IPS DF 4.7 (cell line): ENCODE data around the gene TXLNB.
"Not testable (repeated sequence)": the region's sequence is repeated elsewhere in the genome, so short reads cannot be mapped to it uniquely, and the experiment has no call there.

Experiments used
- DNase-seq: peaks from one replicate; pipeline ENCODE4 v3.0.0-alpha.2; 2013; ENCODE audit warnings: low spot score; ENCODE audit errors: extremely low read depth

The TXLNB gene

DNA sequence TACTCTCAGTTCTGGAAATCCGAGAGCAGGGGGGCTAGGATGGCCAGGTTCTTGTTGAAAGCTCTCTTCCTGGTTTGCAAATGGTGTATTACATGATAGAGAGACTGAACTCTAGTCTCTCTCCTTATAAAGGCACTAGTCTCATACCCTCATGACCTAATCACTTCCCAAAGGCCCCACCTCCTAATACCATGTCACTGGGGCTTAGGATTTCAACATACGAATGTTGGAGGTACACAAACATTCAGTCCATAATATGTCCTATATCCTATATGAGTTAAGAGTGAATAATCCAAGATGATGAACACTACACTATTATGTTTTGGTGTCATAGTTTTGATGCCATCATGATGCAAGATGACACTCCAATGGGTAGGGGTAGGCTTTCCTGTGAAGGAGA is 20.0 kb upstream of the TXLNB start:
- DNase-seq = no peak

DNA sequence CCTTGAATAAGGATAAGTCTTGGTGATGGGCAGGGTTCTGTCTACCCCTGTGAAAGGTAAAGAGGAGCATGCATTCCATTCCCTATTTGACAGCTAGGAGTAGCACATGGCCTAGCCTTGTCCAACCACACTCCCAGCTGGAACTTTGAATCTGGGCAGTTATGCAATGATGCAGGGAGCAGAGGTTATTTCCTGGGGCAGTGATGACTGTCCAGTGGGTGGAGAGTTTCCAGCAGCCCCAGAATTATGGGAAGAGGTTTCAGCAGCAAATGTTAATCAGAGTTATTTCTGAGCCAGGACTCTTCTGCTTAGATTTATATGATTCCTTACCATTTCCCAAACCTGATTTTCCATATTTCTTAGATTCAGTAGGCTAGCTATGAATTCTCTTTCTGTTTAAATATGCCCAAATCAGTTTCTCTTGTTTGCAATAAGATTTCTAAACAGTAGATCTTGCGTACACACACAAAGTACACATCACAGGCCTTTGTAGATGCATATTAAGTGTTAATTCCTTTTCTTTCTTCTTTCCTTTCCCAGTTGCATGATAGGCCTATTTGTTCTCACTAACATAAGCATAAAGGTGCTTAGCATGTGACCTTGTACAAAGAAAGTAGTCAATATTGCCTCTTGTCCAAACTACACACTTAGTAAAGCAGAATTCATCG is 17.3 kb upstream of the TXLNB start:
- DNase-seq = no peak

DNA sequence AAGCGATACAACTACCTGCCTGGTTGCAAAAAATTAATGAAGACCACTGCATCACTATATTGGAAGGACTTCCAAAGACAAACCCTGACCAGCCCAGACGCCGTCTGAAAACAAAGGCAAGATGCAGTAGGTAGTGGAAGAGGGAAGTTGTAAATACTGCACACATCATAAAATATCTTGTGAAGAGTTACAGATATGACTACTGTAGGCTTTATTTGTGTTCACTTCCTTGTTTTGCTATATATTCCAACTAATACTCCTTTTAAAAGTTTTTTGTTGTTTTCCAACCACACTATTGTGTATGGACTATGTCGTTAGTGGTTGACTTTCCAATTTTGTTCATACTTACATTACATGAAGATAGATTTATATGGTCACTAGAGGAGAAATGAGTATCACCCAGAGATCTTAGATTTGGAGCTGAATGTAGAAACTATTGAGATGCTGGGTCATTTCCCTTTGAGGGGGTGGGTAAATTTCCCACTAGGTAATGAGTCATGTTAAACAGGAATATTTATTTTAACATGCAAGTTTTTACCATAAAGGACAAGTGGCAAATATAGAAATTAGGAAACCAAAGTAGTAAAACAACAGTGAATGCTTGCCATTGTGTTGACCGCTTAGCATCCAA is 16.6 kb upstream of the TXLNB start:
- no peak for DNase-seq

DNA sequence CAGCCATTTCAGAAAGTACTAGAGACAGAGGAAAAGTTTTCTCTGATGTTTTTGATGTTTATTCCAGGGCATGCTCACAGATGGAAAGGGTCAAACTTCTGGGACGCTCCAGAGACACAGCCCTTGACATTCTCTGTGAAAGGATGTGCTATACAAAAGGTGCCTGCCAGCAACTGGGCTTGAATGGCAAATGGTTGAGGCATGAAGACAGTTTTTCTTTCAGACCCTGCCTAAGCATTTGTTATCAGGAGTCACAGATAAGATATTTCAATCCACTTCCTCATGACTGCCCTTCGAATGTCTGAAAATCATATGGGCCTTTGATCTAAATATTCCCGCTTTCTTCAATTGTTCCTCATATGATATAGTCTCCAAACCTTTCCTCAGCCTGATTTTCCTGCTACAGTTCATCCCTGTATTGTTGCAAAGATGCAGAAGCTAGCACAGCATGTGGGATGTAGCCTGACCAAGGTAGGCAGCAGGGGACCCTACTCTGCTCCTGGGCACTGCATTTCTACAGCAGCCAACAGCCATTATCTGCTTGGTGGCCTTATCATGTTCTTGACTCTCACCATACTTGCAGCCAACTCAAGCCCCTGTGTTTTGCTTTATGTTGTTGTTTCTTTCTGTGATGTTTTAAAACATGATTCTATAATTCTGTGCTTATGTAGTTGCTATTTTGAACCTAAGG is 14.6 kb upstream of the TXLNB start:
- DNase-seq = no peak

DNA sequence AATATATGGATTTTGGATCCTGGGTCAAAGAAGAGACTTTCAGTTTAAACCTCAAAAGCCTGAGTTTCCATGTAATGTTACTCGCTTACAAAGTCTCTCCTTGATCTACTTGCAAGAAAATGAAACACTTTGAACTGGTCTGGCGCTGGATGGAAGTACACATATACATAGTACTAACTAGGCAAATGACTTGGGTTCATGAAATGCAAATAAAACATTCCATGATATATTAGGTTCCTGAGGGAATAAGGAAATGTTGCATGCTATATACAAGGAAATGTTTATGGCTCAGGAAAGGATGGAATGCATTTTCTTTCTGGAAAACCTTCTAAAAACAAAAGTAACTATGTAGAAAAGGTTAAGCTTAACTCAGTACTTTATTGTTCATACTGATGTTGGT is 11.4 kb upstream of the TXLNB start:
- no peak for DNase-seq

DNA sequence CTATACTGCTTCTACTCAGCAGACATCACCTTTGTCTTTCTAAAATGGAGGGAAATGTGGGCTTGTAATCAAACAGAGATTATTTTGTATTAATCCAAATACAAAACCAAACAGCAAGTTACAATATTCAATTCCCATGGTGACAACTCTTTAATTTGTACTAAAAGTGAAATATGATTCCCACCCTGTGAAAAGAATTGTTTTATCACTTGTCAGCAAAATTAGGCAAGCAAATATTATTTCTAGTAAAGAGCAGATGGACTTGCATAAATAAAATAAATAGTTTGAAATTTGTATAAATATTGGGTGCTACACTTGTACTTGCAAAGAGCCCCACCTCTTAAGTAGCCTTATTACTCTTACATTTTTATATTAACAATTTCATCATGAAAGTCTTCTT is 6.1 kb upstream of the TXLNB start:
- DNase-seq = no peak

DNA sequence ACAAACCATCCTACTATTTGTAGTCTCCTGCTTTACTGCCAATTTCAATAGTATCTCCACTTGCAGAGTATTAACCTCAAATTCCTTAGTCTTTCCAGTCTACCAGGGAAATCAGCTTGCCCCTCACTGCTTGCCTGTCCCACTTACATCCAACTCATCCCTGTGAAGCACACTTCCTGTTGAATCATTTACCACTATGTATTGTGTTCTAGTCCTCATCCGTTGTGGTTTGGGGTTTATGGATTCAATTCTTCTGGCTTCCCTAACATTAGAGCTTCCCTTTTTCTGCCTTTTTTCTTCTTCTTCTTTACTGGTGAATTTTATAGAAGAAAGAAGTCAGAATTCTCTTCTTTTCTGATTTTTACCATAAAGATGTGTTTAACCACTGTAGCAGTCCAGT is 5.1 kb upstream of the TXLNB start:
- no peak for DNase-seq

DNA sequence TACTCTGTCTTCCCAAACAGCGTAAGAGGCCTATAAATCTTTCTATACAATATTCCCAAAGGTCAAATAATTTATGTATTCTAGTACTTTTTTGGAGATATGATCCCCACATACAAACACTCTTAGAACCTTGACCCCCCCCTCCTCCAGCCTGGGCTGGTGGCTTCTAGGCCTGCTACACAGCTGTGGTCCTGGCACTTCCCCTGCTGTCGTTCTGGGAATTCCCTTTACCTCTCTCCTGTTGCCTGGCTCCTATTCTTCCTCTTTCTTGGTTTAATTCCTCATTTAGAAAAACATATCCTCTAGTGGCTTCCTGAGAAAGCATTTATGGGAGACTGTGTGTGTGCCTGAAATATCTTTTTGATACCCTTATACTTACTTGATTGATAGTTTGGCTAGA is 4.1 kb upstream of the TXLNB start:
- DNase-seq = no peak

DNA sequence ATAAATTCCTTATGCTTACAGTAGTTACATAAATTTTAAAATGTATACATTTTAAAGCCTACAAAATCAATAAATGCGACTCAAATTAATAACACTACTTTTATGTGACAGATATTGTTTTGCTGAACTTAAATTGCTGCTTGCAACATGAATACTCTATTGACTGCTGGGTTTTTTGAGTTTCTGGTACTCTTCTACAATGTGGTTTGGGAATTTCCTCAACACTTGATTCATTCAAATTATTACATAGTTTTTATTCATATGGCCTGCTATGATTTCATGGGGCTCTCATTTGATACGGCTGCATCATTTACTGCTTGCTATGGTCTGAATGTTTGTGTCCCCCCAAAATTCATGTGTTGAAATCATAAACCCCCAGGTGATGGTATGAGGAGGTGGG is 2.3 kb upstream of the TXLNB start:
- no peak for DNase-seq

DNA sequence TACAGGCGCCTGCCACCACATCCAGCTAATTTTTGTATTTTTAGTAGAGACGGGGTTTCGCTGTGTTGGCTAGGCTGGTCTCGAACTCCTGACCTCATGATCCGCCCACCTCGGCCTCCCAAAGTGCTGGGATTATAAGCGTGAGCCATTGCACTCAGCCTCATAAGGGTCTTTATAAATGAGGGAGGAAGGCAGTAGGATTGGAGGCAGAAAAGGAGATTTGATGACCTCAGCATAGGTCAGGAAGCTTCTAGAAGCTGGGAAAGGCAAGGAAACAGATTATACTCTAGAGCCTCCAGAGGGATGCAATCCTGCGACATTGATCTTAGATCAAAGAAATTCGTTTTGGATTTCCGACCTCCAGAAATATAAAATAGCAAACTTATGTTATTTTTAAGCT is 1.4 kb upstream of the TXLNB start:
- DNase-seq = not testable (repeated sequence)

DNA sequence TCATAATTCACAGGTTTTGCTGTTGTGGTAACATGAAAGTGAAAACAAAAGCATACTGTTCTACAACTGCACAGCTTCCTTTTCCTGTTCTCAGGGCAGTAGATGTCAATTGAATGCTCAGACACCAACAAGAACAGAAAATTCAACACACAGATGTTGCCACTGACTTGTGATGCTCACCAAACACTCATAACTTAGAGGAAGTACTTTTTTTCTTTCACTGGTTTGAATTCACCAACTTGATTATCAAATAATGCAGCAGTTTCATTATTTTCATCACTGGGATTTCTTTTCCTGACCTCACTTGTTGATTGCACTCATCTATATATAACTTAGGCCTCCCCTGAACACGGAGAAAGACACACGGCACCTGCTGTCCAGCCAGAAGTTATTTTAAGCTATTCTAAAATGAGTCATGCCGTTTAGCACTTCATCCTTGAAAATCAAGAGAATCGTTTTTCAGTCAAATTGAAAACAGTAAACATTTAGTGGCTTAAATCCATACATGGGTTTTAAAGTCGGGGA is 949 bp downstream of the TXLNB start:
- no peak for DNase-seq

DNA sequence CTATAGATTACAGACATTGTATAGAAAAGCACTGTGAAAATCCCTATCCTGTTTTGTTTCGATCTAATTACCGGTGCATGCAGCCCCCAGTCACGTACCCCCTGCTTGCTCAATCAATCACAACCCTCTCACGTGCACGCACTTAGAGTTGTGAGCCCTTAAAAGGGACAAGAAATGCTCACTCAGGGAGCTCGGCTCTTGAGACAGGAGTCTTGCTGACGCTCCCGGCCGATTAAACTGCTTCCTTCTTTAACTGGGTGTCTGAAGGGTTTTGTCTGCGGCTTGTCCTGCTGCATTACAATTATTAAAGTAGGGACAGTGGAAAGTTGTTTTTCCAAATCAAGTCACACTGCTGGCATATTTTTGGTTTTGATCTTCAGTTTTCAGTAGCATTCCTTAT is 2.6 kb downstream of the TXLNB start:
- no peak for DNase-seq

DNA sequence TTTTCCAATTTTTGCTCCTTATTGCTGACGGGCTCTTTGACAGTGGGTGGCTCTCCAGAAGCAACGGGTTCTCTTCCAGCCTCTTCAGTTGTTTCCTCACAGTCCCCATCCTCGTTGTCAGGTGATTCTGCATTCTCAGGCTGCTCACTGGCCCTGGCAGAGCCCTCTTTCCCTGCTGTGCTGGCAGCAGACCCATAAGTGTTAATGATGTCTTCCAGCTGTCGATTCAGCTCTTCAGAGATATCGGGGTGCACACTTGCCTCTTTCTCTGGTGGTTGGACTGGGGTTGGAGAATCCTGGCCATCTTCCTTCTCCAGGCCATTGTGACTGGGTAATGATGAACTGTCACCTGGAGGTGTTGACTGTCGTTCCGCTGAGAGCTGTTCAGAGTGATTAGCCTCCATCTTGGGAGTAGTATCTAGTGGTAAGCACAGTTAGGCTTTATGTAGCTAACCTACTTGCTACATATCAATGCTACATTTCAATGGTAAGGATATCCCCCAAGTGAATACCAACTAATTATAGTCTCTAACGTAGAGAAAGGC is 3.2 kb downstream of the TXLNB start:
- no peak for DNase-seq

DNA sequence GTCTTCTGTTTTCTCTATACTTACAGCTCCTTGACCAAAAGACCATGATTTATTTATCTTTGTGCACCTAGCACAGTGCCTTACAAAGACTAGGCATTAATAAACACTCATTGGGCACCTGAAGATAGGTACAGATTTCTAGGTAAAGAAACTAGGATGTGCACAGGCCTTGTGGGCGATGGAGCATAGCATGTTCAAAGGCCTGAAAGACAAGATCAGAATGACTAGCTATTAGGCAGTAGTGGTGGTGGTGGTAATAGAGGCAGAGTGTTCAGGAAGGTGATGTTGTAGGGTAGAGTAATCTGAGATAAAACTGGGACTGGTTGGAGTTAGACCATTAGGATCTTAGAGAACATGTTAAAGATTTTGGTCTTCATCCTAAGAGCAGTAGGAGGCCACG is 3.9 kb downstream of the TXLNB start:
- no peak for DNase-seq

DNA sequence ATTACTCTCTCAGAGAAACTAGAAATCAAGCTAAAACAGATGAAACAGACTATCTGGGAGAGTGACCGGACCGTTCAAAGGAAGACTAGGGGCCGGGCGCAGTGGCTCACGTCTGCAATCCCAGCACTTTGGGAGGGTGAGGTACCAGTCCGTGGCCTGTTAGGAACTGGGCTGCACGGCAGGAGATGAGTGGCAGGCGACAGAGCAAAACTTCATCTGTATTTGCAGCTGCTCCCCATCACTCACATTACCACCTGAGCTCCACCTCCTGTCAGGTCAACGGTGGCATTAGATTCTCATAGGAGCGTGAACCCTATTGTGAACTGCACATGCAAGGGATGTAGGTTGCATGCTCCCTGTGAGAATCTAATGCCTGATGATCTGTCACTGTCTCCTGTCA is 5.4 kb downstream of the TXLNB start:
- not testable (repeated sequence) for DNase-seq

DNA sequence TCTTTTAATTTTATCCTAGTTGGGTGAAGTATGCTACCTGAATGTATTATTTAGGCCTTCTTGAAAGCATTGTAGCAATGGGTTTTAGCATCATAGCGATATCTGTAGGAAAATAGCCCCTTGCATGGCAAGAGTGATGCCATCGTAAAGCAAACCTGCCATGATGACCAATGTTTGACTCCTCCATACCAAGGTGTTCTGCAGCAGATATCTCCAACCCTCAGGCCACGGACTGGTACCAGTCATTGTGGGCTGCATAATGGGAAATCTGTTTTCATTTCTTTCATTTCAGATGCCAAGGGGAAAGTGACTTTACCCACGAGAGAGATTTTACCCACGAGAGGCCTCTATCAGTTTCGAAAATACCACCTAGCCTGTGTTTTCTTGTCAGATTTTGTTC is 6.2 kb downstream of the TXLNB start:
- DNase-seq = no peak

DNA sequence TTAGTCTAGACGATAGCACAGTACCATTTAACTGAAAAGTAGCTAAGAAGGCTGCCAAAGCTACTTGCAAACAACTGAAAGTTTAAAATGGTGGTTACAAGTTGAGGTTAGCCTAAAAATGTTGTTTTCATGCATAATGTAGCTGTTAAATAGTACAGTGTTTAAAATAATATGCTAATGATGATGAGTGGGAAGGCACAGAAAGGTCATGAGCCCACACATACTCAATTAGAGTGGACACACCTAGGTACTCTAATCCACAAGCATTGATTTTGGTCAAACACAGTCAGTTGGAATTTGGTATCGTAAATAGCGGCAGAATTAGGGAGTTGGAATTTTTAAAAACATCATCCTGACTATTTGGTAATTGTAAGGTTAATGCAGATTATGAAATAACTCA is 7.0 kb downstream of the TXLNB start:
- no peak for DNase-seq

DNA sequence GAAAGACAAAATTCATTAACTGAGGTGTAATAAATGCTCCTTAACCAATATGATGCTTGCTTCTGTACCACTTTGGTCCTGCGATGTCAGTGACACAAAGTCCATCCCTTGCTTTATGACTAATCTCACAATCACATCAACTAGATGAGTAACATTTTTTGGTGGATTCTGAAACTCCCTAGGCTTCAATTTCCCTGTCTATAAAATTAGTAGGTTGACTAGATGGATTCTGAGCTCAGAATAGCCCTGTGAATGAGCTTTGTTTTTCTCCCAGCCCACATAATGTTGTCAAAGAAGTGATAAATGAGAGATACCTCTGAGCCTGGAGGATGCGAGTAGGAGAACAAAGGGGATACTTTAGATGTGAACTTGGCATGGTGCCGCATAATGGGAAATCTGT is 9.1 kb downstream of the TXLNB start:
- DNase-seq = no peak

DNA sequence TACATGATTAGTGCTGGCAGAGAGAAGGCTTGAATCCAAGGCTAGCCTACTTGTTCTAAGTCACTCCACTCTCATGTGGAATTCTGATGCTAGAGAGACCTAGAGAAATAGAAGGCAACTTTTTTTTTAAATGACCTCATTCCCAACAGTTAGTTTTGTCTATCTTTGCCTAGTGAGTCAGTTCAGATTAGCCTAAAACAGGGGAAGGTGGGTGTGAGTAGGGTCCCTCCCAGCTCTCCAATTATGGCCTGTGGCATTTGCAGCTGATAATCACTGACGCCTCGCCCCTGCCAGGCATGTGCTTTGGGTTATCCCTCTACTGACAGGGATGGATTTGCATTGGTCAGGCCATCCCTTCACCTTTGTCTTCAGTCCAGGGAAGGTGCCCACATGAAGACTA is 13.6 kb downstream of the TXLNB start:
- no peak for DNase-seq

DNA sequence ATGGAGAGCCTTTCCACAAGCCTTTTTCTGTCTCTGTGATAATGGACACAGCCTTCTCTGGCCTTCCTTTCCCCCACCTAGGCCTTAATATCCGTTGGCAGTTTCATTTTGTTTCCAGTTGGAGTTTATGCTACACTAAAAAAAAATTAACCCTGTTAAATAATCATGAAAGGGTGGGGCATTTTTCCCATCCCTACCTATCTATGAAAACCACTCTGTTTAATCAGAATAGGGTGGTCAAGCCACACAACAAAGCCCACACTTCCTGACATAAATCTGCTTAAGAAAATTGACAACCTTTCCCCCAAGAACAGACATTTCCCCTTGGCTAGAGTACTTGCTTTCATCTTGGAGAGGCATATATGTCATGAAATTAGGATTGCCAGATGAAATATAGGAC is 14.2 kb downstream of the TXLNB start:
- no peak for DNase-seq

DNA sequence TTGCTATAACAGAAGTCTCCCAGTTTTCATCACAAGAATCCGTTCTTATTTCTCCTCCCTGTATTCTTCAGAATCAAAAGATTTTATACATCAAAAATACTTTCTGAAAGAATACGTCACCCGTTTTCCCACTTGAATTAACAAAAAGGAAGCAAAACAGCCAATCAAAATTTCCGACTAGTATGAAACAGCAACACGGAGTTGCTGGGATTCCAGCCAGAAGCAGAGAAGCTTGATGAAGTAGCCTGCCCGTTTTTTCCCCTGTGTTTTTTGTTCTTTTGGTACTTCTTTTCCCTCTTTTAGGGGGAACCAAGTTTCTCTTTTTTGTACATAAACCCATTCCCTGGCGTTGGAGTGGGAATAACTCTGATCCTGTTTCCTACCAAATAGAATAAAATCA is 14.6 kb downstream of the TXLNB start:
- DNase-seq = no peak

DNA sequence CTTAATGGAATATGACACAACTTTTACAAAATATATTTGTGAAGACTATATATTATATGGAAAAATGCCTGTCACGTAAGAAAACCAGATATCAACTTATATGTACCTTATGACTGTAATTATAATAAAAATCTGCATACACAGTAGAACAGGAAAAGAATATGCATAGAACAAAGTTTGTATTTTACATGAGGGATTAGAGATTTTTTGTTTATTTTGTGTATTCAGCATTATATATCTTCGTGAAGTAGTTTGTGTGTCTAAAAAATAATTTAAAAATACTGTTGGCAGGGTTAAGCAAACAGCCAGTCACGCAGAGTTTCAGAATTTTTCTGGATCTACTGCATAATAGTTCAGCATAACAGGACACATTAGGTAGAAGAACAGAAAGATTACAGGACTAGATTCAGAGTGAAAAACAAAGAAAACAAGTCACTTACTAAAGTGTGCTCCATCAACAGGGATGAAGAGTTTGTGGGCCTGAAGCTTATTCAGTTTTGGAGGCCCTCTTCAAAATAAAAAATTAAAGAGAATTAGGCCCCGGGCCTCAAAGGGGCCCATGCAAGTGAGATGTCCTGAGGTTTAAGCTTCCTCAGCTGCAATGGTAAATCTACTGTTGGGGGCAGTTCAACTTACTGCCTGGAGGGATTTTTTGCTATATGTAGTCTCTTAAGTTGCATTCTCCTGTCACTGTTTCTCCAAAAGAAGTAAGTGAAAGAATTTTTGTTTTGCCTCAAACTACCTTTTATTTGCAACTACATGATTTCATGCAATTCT is 16.3 kb downstream of the TXLNB start:
- no peak for DNase-seq
